ENCODE results near the gene ASPA.

- no peak for TF ChIP-seq ZFX (IDR thresholded peaks at IDR 0.05)
- peak; percentile 34 for TF ChIP-seq CTCF (conservative IDR thresholded peaks at IDR 0.05)
These were observed 28.2 kb upstream of the ASPA start for GRCh38 chr17:3447625-3448024.
